Measurements from ENCODE around the gene LIN7A. TPM values are rescaled to one million over a fixed set of nuclear protein-coding genes. Genes with fewer than 3 reads are reported as not detected.

The LIN7A gene
- total RNA-seq, 6 donors from 2014 or later = 7.9 to 32.5 (median 13.8) TPM

- Histone ChIP-seq H3K27ac (no peak overlapping the region), H3K9me3 (no peaks in the 10 kb centered on the region), H3K27me3 (no peaks in the 10 kb centered on the region), H3K36me3 (no peaks in the 10 kb centered on the region), H3K4me3 (no peak overlapping the region), H3K4me1 (no peaks in the 10 kb centered on the region)
- ATAC-seq (ENCODE audit: low FRiP score in 2 of 2) (no peak), DNase-seq (no peak)
- TF ChIP-seq CTCF (IDR thresholded peaks at IDR 0.05) = no peak
- 57 to 59% methylated on average over 5 of the region's 5 CpGs for WGBS, 2 donors
These were observed 17.3 kb upstream of the LIN7A start for GRCh38 chr12:80954857-80955520.

GRCh38 chr12:80952443-80952842 lies 14.7 kb upstream of the LIN7A start:
- H3K9me3 ChIP-seq = no peaks in the 10 kb centered on the region
- no peaks in the 10 kb centered on the region for H3K36me3 ChIP-seq
- H3K4me1 ChIP-seq = no peaks in the 10 kb centered on the region
- TF ChIP-seq POLR2A (IDR thresholded peaks at IDR 0.05) (no peak), CTCF (IDR thresholded peaks at IDR 0.05) (no peak), EP300 (IDR thresholded peaks at IDR 0.05) (no peak), POLR2AphosphoS5 (IDR thresholded peaks at IDR 0.05) (no peak)
- H3K27ac ChIP-seq = no peak overlapping the region
- ATAC-seq (ENCODE audit: low FRiP score in 2 of 2) = no peak
- DNase-seq = no peak
- no peak overlapping the region for H3K4me3 ChIP-seq
- H3K27me3 ChIP-seq = no peaks in the 10 kb centered on the region

- H3K27ac ChIP-seq = no peak overlapping the region
- 65 to 66% methylated on average over 3 of the region's 3 CpGs for WGBS, 2 donors
- H3K4me3 ChIP-seq = no peak overlapping the region
- no peaks in the 10 kb centered on the region for H3K27me3 ChIP-seq
- no peak for TF ChIP-seq POLR2A (IDR thresholded peaks at IDR 0.05)
- no peak for TF ChIP-seq EP300 (IDR thresholded peaks at IDR 0.05)
- TF ChIP-seq CTCF (IDR thresholded peaks at IDR 0.05) = peak in 1 of 6 experiments; percentile 9
- DNase-seq (no peak), ATAC-seq (ENCODE audit: low FRiP score in 2 of 2) (no peak)
- H3K36me3 ChIP-seq = no peaks in the 10 kb centered on the region
- H3K9me3 ChIP-seq = no peaks in the 10 kb centered on the region
- H3K4me1 ChIP-seq = no peaks in the 10 kb centered on the region
These were observed 8.9 kb upstream of the LIN7A start for GRCh38 chr12:80946591-80946990.

GRCh38 chr12:80943338-80943737 lies 5.6 kb upstream of the LIN7A start:
- DNase-seq (no peak), ATAC-seq (ENCODE audit: low FRiP score in 2 of 2) (no peak)
- Histone ChIP-seq H3K4me3 (no peak overlapping the region), H3K9me3 (no peaks in the 10 kb centered on the region), H3K4me1 (no peaks in the 10 kb centered on the region), H3K27me3 (no peaks in the 10 kb centered on the region), H3K27ac (no peak overlapping the region), H3K36me3 (no peaks in the 10 kb centered on the region)
- TF ChIP-seq CTCF (IDR thresholded peaks at IDR 0.05) = no peak
- TF ChIP-seq POLR2A (IDR thresholded peaks at IDR 0.05) = no peak
- no peak for TF ChIP-seq EP300 (IDR thresholded peaks at IDR 0.05)
- TF ChIP-seq POLR2AphosphoS5 (IDR thresholded peaks at IDR 0.05) = no peak

- Histone ChIP-seq H3K36me3 (no peaks in the 10 kb centered on the region), H3K4me3 (no peak overlapping the region), H3K4me1 (peaks cover 0 to 12% (median 2%) of the 10 kb centered on the region in 4 donors), H3K9me3 (no peaks in the 10 kb centered on the region), H3K27me3 (peaks cover 0 to 3% (median 0%) of the 10 kb centered on the region in 4 donors), H3K27ac (no peak overlapping the region)
- DNase-seq = no peak
- ATAC-seq (ENCODE audit: low FRiP score in 2 of 2) = no peak
- 79 to 83% methylated on average over 1 of the region's 1 CpG for WGBS, 2 donors
- TF ChIP-seq EP300 (IDR thresholded peaks at IDR 0.05) = no peak
- no peak for TF ChIP-seq POLR2A (IDR thresholded peaks at IDR 0.05)
- no peak for TF ChIP-seq POLR2AphosphoS5 (IDR thresholded peaks at IDR 0.05)
- no peak for TF ChIP-seq CTCF (IDR thresholded peaks at IDR 0.05)
These were observed 4.2 kb upstream of the LIN7A start for GRCh38 chr12:80941916-80942315.

Measured in upper lobe of left lung (tissue), 6 donors.